Measurements from ENCODE around the gene FIGLA. TPM values are rescaled to one million over a fixed set of nuclear protein-coding genes. Genes with fewer than 3 reads are reported as not detected.
A peak's percentile ranks its signal among the peaks of the same experiment; 100 is the strongest.

Gene FIGLA
- total and polyA plus RNA-seq, 10 donors = 0.14 to 0.39 TPM; not detected in 8

GRCh38 chr2:70789304-70790135 is 923 bp downstream of the FIGLA start:
- WGBS, 5 donors = 4 to 9% (median 6%) methylated on average over 22 to 33 of the region's 33 CpGs

GRCh38 chr2:70785137-70785911 is 5.1 kb downstream of the FIGLA start:
- no peaks in the 10 kb centered on the region for H3K36me3 ChIP-seq
- peaks cover 3 to 13% (median 11%) of the 10 kb centered on the region in 6 donors for H3K4me1 ChIP-seq
- H3K4me3 ChIP-seq = no peak overlapping the region
- intact Hi-C loops (cut with DNase I; ENCODE audit: low total_unique reads) = no loop called here
- H3K27ac ChIP-seq = no peak overlapping the region
- H3K9me3 ChIP-seq = no peaks in the 10 kb centered on the region
- 20 to 27% (median 23%) methylated on average over 7 of the region's 7 CpGs for WGBS, 5 donors
- peaks cover 0 to 66% (median 22%) of the 10 kb centered on the region in 7 donors for H3K27me3 ChIP-seq (replicated peaks in 1 of 7)
- no peak for DNase-seq
- TF ChIP-seq POLR2A (IDR thresholded peaks at IDR 0.05) (no peak), POLR2AphosphoS5 (IDR thresholded peaks at IDR 0.05) (no peak), CTCF (IDR thresholded peaks at IDR 0.05 in 8 of 11, conservative IDR thresholded peaks at IDR 0.05 in 3 of 11) (peak in 4 of 11 experiments; percentile 22 to 37 (median 27))

More at GRCh38 chr2:70789304-70790135, 923 bp downstream of the FIGLA start:
- H3K4me1 ChIP-seq = peaks cover 3 to 17% (median 16%) of the 10 kb centered on the region in 6 donors
- peaks cover 0 to 77% (median 30%) of the 10 kb centered on the region in 7 donors for H3K27me3 ChIP-seq (replicated peaks in 1 of 7)
- H3K36me3 ChIP-seq = no peaks in the 10 kb centered on the region
- peak overlapping the region in 7 of 8 donors; percentile 1 to 61 (median 20) for H3K4me3 ChIP-seq
- intact Hi-C loops (cut with DNase I; ENCODE audit: low total_unique reads) = loop anchor here (10.0 kb wide), 1 partner anchor 155 kb away; no protein-coding TSS in a partner anchor
- H3K9me3 ChIP-seq = no peaks in the 10 kb centered on the region
- TF ChIP-seq POLR2A (IDR thresholded peaks at IDR 0.05) (no peak), CTCF (IDR thresholded peaks at IDR 0.05 in 8 of 11, conservative IDR thresholded peaks at IDR 0.05 in 3 of 11) (peak; percentile 28 to 66 (median 40)), POLR2AphosphoS5 (IDR thresholded peaks at IDR 0.05) (no peak)
- peak; percentile 86 for DNase-seq
- H3K27ac ChIP-seq = no peak overlapping the region

GRCh38 chr2:70784320-70784719 is 6.1 kb downstream of the FIGLA start:
- no peak for TF ChIP-seq POLR2AphosphoS5 (IDR thresholded peaks at IDR 0.05)
- TF ChIP-seq POLR2A (IDR thresholded peaks at IDR 0.05) = no peak
- no peak for TF ChIP-seq CTCF (IDR thresholded peaks at IDR 0.05 in 8 of 11, conservative IDR thresholded peaks at IDR 0.05 in 3 of 11)
- Histone ChIP-seq H3K36me3 (no peaks in the 10 kb centered on the region), H3K27ac (no peak overlapping the region), H3K27me3 (replicated peaks in 1 of 7) (peaks cover 0 to 57% (median 12%) of the 10 kb centered on the region in 7 donors), H3K4me1 (peaks cover 0 to 3% (median 1%) of the 10 kb centered on the region in 6 donors), H3K4me3 (no peak overlapping the region), H3K9me3 (no peaks in the 10 kb centered on the region)
- intact Hi-C loops (cut with DNase I; ENCODE audit: low total_unique reads) = no loop called here
- no peak for DNase-seq
- WGBS, 5 donors = 85 to 99% (median 91%) methylated on average over 2 of the region's 2 CpGs
